Central memory CD4-positive, alpha-beta T cell (primary cell): Measurements from ENCODE around the gene TXLNB.
A peak's percentile ranks its signal among the peaks of the same experiment; 100 is the strongest.

Source experiments
- DNase-seq: peaks from one replicate; pipeline ENCODE4 v3.0.0; 2022
- total RNA-seq, 3 experiments: gene quantifications; one replicate each; lab custom pipeline; 2026; lab: John Stamatoyannopoulos, UW

Gene TXLNB
- 0.14 to 3.5 (median 2.7) reads per million in 3 experiments for total RNA-seq

DNA sequence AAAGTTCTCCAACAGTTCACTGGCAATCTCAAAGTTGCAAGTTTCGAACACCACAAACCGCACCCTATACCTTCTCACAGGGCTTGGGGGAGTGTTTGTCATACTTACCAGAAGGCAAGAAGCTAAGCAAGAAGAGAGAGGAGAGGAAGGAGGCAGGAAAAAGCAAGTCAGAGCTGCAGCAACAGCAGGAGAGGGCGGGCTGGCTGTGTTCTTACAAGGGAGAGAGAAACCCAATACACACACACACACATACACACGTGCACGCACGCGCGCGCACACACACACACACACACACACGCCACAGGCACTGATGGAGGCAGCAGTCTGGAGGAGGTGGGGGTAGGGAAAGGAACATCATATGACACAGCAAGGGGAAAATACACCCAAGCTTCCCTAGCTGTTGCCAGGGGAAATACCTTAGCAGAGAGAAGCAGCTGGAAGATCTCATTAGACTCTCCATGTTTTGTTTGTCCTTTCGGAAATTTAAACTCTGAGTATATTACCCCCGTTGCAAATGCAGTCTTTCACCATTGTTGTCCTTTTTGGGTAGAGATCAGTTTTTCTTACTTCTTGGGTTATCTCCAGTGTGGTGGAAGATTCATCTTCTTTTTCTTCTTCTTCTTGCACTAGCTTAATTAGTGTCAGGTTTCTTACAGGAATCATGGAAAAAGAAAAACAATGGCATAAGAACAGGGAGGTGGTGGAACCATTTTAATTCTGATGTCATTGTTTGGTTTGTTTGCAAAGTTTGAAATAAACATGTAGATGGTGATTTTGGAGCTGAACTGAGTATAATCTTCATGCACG is at the start of gene TXLNB:
TSS of gene TXLNB (minus strand) at position 186 of the 807 bp plus-strand sequence. CDS start 3,099 bp downstream, outside the sequence.
- peak; percentile 84 for DNase-seq

DNA sequence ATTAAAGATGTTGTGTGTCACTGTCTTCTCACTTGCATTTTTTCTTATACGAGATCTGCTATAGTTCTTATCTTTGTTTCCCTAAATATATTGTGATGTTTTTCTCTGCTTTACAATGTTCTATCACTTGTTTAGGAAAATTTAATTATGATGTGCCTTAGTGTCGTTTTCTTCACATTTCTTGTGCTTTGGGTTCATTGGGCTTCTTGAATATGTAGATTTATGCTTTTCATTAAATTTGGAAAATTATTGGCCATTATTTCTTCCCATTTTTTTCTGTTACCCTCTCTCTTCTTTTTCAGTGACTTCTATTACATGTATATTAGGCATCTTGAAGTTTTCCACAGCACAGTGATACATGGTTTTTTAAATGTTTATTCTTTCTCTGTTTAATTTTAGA is 49.3 kb upstream of the TXLNB start:
- DNase-seq, result no peak

DNA sequence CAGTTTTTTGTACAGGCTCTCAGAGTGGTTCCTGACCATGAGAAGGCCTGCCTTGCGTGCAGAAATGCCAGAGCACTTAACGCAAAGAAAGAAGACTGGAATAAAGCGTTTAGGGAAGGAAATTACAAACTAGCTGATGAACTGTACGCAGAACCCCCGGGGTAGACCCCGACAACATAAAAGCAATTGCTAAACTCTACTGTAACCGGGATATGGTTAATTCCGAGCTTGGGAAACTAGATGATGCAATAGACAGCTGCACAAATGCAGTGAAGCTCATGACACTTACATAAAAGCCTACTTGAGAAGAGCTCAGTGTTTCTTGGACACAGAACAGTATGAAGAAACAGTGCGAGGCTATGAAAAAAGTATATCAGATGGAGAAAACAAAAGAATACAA is 47.0 kb upstream of the TXLNB start:
- DNase-seq, result no peak

DNA sequence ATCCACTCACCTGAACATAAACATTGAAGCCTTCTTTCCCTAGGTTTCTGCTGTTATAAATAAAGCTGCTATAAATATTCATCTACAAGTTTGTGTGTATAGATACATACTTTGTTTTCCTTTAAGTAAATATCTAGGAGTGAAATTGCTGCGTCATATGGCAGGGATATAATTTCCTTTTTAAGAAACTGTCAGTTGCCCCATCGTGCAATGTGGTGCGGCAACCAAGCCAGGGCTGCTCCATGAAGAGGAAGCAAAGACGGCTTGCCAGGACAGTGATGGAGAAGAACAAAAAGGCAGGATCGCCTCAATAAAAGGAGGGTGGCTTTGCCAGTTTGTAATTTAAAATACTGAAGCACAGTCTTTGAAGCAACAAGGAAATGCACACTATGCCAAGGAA is 46.0 kb upstream of the TXLNB start:
- no peak for DNase-seq

DNA sequence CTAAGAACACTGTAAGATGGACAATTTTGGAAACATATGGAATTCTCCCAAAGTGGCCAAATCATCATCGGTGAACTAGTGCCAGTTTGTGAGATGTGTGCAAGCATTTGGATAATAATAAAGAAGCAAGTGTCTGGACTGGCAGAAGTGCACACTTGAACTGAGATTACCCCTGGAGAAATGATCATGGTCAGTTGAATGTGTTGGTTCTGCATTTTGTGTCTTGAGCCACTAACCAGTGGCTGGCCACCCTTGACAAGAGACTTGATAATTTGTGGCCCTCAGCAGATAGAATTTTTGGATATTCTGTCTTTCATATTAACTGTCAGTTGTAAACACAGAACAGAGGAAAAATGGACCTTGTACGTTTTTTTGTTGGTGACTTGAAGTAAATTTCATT is 45.2 kb upstream of the TXLNB start:
- no peak for DNase-seq

DNA sequence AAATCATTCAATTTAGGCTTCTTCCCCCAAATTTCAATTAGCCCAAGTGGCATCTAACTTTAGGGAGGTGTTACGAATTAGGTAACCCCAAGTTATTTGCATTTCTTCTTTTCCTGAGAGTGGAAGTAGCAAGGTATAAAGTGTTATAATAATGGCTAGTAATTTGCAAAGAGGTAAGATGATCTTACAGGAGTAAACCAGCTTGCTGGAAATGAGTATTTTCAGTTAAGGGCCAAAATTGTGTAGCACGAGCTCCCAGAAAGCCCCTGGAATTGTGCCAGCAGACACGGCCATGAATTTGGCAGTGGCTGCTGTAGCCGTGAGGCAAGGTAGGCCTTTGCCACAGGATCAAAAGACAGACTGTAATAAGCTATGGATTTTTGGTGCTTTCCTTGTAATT is 44.7 kb upstream of the TXLNB start:
- no peak for DNase-seq

DNA sequence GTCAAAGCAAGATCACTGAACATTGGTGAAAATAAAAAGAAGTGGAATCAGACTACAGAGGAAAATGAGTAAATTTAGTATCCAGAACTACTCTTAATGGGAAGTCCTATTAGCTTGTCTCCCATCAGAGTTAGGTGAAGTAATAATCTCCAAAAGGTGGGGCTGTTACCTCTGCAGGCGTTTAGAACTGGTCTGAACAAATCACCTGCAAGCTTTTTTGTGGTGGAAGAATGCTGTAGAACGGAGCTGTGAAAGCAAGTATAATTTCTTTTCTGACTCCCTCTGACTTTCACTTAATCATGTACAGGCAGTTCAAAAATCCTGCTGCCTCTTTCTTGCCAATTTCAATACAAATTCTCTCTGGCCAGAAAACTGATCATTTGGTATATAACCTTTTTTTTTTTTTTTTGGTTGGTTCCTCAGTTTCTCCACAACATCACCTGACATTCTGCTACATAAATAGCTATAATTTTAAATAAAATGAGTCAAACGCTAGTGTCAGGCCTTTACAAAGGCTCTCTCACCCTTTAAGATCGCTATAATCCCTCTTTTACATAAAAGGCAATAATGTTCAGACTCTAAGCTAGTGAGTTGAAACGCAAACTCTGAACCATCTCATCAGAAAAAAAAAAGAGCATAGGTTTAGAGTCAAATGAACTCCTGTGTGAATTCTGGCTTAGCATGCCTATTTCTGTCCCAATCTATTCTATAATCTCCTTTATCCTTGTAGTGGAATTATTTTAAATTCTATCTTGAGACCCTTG is 43.8 kb upstream of the TXLNB start:
- DNase-seq, result no peak

DNA sequence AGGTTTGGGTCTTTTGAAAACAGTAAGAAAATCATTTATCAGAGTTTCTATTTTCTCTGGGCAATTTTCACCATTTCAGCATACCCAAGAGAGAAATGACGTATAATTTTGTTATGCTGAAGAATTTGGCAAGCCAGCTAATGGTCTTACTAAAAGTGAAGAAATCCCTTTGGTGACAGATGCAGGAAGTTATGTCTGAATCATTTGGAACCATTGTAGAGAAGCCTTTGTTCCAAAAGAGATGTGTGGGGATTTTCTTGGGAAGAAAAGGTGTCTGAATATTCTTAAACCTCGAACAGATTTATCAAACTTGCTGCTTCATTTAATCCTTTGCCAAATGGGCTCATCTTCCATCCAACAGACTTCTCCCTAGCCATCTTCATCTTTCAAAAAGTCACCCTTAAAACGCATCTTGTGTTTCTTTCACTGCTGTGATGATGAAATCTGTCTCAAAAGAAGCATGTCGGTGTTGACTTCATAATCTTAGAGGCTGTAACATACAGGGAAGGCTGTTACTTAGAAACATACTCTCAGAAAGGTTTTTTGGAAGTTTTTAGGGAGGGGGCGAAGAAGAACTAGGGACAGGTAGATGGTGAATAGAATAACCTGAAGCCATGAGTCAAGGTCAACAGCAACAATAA is 43.1 kb upstream of the TXLNB start:
- DNase-seq, result no peak

DNA sequence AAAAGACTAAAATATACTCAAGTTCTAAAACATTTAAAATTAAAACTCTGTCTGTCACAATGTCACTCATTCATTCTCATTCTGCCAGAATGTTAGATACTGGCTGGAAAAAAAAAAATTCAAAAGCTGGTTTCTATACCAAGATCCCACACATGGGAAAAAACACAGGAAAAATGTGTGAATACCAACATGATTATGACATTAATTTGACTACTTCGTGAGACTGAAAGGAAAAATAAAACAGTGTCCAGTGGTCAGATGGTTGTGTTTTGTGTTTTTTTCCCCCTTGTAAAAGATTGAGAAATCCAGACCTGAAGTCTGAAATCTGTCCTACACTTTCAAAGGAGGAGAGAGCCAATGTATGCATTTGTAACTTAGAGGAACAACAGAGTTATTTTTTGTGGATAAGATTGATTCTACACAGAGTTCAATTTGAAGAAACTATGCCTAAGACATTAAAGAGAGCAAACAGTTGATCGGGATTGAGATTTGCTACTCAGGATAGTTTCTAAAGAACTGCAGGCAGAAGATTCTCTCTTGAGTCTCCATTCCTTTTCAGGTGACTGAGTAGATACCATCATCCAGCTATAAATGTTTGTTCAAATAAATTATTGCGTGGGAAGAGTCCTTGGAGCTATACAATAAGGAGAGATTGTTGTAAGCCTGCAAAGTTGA is 39.2 kb upstream of the TXLNB start:
- DNase-seq, result no peak

DNA sequence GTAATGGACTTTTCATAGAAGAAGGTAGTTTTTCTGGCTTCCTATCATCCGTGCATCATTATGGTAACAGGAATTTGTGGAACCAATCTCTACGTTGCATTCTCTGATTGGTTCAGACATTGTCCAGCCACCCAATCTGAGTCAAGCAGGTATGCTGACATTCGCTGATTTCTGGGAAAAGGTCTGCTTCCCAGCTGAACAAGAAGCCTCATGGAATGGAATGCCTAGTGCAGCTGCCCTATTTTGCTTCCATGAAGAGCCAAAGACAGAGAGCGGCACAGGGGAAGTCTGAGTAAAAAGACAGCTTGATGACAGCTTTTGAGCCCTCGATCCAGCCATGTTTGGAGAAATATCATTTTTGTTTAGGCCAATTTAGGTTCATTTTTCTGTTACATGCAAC is 38.5 kb upstream of the TXLNB start:
- no peak for DNase-seq

DNA sequence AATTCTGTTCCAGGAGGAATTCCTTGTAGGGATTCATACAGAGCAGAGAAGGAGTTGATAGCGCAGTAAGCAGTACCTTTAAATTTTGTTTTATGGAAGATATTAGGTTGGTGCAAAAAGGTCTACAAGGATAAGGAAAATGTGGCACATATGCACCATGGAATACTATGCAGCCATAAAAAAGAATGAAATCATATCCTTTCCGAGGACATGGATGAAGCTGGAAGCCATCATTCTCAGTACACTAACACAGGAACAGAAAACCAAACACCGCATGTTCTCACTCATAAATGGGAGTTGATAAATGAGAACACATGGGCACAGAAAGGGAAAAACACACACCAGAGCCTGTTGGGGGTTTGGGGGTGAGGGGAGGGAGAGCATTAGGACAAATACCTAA is 37.4 kb upstream of the TXLNB start:
- DNase-seq, result no peak

DNA sequence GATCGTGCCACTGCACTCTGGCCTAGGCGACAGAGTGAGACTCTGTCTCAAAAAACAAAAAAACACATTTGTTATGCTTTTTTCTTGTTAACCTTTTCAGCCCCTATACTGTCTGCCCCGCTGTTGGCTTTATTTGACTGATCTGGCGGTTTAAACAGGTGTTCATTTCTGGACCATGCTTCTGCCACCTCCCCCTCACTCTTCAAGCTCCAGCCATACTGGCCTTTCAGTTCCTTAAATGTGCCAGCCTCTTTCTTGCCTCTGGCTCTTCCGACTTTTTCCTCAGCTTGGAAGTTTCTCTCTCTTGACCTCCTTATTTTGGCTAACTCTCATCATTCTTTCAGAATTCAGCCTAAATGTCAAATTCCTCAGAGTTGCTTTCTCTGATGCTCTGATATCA is 35.2 kb upstream of the TXLNB start:
- DNase-seq, result no peak

DNA sequence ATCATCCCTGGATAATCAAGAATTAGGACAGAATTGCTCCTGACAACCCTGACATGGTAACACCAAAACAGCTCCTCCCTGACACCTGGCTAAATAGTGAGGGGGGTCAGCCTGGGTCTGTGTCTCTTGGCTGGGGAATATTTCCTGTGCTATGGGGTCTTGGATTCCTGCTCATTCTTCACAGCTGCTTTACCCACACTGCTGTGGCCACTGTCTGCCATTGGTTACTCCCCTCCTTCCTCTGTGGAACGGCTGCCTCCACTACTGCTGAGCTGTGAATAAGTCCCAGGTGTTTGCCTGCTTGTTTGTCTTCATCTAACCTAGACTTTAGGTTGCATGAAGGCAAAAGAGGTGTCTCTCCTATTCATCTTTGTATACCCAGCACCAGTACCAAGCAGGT is 33.9 kb upstream of the TXLNB start:
- DNase-seq, result no peak

DNA sequence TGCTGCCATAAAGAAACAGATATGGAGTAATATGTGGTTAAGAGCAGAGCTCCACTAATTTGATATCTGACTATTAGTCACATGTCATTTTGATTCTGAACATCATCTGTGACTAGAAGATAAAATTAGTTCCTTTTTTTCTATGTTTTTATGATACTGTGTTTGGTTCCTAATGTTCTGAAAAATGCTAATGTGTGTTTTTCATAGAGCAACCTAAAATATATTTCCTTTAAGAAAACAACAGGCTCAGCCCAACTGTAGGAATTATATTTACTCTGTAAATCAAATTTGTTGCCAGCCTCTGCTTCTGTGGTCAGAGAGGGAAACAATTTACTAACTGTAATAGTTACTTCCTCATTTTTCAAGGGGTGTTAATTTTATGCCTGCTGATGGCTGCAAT is 33.3 kb upstream of the TXLNB start:
- no peak for DNase-seq

DNA sequence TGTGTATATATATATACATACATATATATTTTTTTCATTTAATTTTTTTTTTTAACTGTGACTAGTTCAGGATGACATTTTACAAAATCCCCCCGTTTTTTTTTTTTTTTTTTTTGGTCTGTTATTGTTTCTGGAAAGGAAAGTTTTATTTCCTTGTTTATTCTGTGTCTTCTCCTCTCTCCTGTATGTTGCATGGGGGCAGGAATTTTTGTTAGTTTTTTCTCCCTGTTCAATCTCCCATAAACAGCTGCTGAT is 32.4 kb upstream of the TXLNB start:
- DNase-seq, result no peak

DNA sequence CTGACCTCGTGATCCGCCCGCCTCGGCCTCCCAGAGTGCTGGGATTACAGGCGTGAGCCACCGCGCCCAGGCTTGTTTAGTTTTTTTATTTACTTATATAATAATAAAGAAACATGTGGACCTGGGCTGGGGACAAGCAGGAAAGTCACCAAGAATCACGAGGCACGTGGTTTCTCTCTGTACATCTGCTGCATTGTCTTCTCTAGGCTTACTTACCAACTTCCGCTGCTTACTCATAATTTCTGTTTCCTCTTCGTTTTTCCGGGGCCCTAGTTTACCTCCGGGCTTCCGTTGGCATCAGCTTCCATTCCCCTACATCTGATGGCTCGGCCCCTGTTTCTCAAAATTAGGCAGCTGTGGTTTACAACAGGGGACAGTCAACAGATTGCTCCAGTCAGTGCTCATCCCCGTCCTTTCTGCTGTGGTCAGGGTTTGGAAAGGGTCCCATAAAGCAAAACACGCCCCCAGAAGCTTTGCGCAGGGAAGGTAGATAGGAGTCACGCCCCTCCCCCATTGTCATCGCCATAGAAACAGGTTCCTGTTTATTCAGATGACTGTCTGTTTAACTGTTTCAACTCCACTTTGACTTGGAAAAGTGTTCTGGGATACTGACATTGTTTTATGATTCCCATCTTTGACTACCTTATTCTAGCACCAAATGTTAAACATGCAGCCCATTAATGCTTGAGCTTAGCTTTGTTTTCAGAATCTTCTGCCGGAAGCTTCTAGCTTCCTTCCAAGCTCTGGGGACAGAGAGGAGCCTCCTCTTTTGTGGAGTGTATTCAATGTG is 31.9 kb upstream of the TXLNB start:
- DNase-seq, result peak; percentile 88

DNA sequence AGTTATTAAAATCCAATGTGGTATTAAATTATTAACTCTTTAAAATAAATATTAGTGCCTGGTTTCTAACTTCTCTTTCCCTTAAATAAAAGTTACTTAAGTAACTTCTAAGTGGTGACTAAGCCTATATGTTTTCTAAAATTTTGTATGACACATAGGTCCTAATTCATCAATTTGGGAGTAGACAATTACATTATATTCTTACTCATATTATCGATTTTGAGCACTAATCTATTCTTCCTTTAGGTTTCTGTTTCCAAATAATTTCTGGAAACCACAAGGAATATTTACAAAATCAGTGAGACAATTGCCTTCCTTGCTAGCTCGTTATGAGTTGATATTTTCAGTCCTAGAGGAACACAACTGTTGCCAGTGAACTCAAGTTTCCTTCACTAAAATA is 28.3 kb upstream of the TXLNB start:
- DNase-seq, result no peak

DNA sequence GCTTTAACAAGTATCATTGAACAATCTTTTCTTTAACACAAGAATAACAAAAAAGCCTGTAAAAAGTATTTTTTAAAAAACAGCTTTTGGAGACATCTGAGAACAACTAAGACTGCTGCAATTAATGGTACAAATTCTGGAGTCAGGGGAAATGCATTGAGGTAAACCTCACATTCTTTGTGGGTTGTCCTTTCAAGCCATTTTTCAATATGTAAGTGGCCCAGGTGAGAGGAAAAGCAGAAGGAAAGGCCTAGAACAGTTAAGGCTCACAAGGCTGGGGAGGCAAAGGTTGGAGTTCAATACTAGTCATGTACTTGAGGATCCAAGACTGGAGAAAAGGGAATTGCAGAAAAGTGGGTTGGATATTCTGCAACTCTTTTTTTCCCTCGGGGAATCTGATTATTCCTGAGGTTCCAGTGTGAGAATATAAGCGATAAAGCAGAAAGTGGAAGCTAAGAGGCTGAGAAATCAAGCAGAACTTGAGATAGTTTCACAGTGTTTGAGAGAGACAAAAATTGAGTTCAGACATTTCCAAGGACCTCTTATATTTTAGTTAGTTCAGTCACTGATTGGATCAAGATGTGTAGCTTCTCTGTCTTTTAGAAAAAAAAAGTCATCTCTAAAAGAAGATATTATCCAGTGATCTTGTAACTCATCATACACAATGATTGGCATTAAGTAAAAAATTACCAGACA is 25.0 kb upstream of the TXLNB start:
- no peak for DNase-seq

DNA sequence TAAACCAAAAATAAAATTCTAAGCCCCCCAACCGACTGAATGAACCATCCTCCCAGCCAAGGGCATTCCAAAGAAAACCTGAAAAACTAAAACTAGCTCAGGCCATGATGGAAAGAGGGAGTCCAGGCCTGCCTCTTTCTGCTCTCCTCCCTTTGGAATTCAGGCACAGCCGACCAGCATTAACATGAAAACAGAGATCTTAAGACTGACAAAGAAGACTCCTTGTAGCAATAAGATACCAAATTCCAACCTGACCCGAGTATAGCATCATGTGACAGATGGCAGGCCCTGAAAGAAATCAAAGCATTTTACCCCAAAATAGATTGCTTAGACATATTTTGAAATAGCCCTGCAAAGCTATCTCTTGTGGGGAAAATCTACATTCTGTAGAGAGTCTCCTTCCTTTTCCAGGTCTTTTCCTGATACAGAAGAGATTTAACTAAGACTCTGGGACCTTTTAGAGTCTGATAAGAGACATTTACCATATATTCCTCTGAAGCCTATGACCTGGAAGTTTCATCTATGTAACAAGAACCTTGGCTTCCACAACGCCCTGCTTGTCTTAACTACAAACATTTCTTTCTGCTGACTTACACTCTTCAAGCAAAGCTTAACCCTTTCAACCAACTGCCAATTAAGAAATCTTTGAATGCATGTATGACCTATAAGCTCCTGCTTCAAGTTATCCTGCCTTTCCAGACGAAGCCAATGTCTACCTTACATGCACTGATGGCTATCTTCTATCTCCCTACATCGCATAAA is 22.2 kb upstream of the TXLNB start:
- DNase-seq, result no peak

DNA sequence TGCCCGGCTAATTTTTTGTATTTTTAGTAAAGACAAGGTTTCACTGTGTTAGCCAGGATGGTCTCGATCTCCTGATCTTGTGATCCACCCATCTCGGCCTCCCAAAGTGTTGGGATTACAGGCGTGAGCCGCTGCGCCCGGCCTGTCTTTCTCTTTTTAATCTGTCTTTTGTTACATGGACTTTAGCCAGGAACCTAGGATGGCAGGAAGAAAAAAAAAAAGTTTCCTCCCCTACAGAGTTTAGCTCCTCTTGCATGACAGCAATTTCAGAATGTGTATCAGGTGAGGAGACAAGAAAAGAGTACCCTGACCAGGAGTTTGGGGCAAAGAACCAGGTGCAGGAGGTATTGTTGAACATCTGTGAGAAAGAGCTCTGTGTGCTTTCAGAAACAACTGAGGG is 21.4 kb upstream of the TXLNB start:
- no peak for DNase-seq

DNA sequence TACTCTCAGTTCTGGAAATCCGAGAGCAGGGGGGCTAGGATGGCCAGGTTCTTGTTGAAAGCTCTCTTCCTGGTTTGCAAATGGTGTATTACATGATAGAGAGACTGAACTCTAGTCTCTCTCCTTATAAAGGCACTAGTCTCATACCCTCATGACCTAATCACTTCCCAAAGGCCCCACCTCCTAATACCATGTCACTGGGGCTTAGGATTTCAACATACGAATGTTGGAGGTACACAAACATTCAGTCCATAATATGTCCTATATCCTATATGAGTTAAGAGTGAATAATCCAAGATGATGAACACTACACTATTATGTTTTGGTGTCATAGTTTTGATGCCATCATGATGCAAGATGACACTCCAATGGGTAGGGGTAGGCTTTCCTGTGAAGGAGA is 20.0 kb upstream of the TXLNB start:
- DNase-seq, result no peak
